ENCODE measurements around the gene POLR2I.

Gene POLR2I

GRCh38 chr19:36115453-36116343 lies 1.0 kb upstream of the POLR2I start, which contains the start of gene TBCB:
Gene TBCB, plus strand, starts transcription at chr19:36115468. Its CDS starts 93 bp downstream, at chr19:36115561.
- DNase-seq (peak; percentile 89), ATAC-seq (peak; percentile 59)
- Mint-ChIP-seq H3K9me3 (no peaks in the 10 kb centered on the region), H3K4me1 (peaks cover 40% of the 10 kb centered on the region), H3K27ac (peak within 1 kb of the TSS; percentile 99), H3K4me3 (peak within 1 kb of the TSS; percentile 95), H3K27me3 (peaks cover 5% of the 10 kb centered on the region), H3K36me3 (ENCODE audit: low read depth) (peaks cover 30% of the 10 kb centered on the region)

- DNase-seq (no peak), ATAC-seq (no peak)
- Mint-ChIP-seq H3K4me1 (peaks cover 40% of the 10 kb centered on the region), H3K4me3 (peak overlapping the region; percentile 95), H3K27me3 (peaks cover 5% of the 10 kb centered on the region), H3K27ac (peak overlapping the region; percentile 99), H3K36me3 (ENCODE audit: low read depth) (peaks cover 30% of the 10 kb centered on the region), H3K9me3 (no peaks in the 10 kb centered on the region)
Observed at GRCh38 chr19:36113894-36114720, 568 bp downstream of the POLR2I start.

GRCh38 chr19:36113425-36113824 lies 1.2 kb downstream of the POLR2I start:
- H3K36me3 Mint-ChIP-seq (ENCODE audit: low read depth), result peaks cover 27% of the 10 kb centered on the region
- peak overlapping the region; percentile 99 for H3K27ac Mint-ChIP-seq

GRCh38 chr19:36112678-36113077 lies 2.0 kb downstream of the POLR2I start:
- DNase-seq, result no peak
- Mint-ChIP-seq H3K4me1 (peaks cover 35% of the 10 kb centered on the region), H3K36me3 (ENCODE audit: low read depth) (peaks cover 25% of the 10 kb centered on the region), H3K27ac (peak overlapping the region; percentile 25), H3K9me3 (no peaks in the 10 kb centered on the region), H3K27me3 (peaks cover 5% of the 10 kb centered on the region), H3K4me3 (peak overlapping the region; percentile 95)
- no peak for ATAC-seq

More at GRCh38 chr19:36113425-36113824, 1.2 kb downstream of the POLR2I start:
- Mint-ChIP-seq H3K4me3 (peak overlapping the region; percentile 95), H3K9me3 (no peaks in the 10 kb centered on the region), H3K27me3 (peaks cover 5% of the 10 kb centered on the region), H3K4me1 (peaks cover 40% of the 10 kb centered on the region)
- no peak for DNase-seq
- ATAC-seq, result no peak

- no peak overlapping the region for H3K4me3 Mint-ChIP-seq
Observed at GRCh38 chr19:36111200-36111539, 3.5 kb downstream of the POLR2I start.

GRCh38 chr19:36110487-36111199 lies 4.0 kb downstream of the POLR2I start, which contains the start of gene OVOL3:
Gene OVOL3, plus strand, starts transcription at chr19:36111143. Its CDS starts 60 bp downstream, at chr19:36111203.
- H3K36me3 Mint-ChIP-seq (ENCODE audit: low read depth), result peaks cover 21% of the 10 kb centered on the region
- H3K27me3 Mint-ChIP-seq, result peaks cover 5% of the 10 kb centered on the region
- DNase-seq (no peak), ATAC-seq (no peak)
- no peak within 1 kb of the TSS for H3K27ac Mint-ChIP-seq
- no peak within 1 kb of the TSS for H3K4me3 Mint-ChIP-seq
- no peaks in the 10 kb centered on the region for H3K9me3 Mint-ChIP-seq
- H3K4me1 Mint-ChIP-seq, result peaks cover 21% of the 10 kb centered on the region

More at GRCh38 chr19:36111200-36111539, 3.5 kb downstream of the POLR2I start:
- no peak for ATAC-seq
- H3K9me3 Mint-ChIP-seq, result no peaks in the 10 kb centered on the region
- no peak for DNase-seq
- H3K27ac Mint-ChIP-seq, result no peak overlapping the region
- peaks cover 21% of the 10 kb centered on the region for H3K36me3 Mint-ChIP-seq (ENCODE audit: low read depth)
- H3K4me1 Mint-ChIP-seq, result peaks cover 25% of the 10 kb centered on the region
- H3K27me3 Mint-ChIP-seq, result peaks cover 5% of the 10 kb centered on the region

- Mint-ChIP-seq H3K9me3 (no peaks in the 10 kb centered on the region), H3K27me3 (no peaks in the 10 kb centered on the region), H3K4me1 (peaks cover 7% of the 10 kb centered on the region), H3K36me3 (ENCODE audit: low read depth) (peaks cover 12% of the 10 kb centered on the region), H3K27ac (no peak overlapping the region), H3K4me3 (no peak overlapping the region)
- DNase-seq (no peak), ATAC-seq (no peak)
Observed at GRCh38 chr19:36108684-36109083, 6.0 kb downstream of the POLR2I start.

- no peaks in the 10 kb centered on the region for H3K27me3 Mint-ChIP-seq
- H3K4me3 Mint-ChIP-seq, result no peak overlapping the region
- peaks cover 2% of the 10 kb centered on the region for H3K36me3 Mint-ChIP-seq (ENCODE audit: low read depth)
- H3K27ac Mint-ChIP-seq, result no peak overlapping the region
- no peak for ATAC-seq
- no peaks in the 10 kb centered on the region for H3K9me3 Mint-ChIP-seq
- no peaks in the 10 kb centered on the region for H3K4me1 Mint-ChIP-seq
- no peak for DNase-seq
Observed at GRCh38 chr19:36106991-36107390, 7.7 kb downstream of the POLR2I start.

GRCh38 chr19:36106441-36106840 lies 8.2 kb downstream of the POLR2I start:
- Mint-ChIP-seq H3K27me3 (no peaks in the 10 kb centered on the region), H3K27ac (no peak overlapping the region), H3K4me1 (no peaks in the 10 kb centered on the region), H3K36me3 (ENCODE audit: low read depth) (peaks cover 2% of the 10 kb centered on the region), H3K9me3 (no peaks in the 10 kb centered on the region), H3K4me3 (no peak overlapping the region)
- DNase-seq (no peak), ATAC-seq (no peak)

- H3K36me3 Mint-ChIP-seq (ENCODE audit: low read depth), result peaks cover 2% of the 10 kb centered on the region
- ATAC-seq (no peak), DNase-seq (no peak)
- no peak overlapping the region for H3K27ac Mint-ChIP-seq
- no peaks in the 10 kb centered on the region for H3K27me3 Mint-ChIP-seq
- no peaks in the 10 kb centered on the region for H3K4me1 Mint-ChIP-seq
- H3K4me3 Mint-ChIP-seq, result no peak overlapping the region
- H3K9me3 Mint-ChIP-seq, result no peaks in the 10 kb centered on the region
Observed at GRCh38 chr19:36103842-36104552, 10.7 kb downstream of the POLR2I start.

GRCh38 chr19:36103040-36103626 lies 11.5 kb downstream of the POLR2I start:
- no peak for DNase-seq
- H3K4me3 Mint-ChIP-seq, result no peak overlapping the region
- peaks cover 7% of the 10 kb centered on the region for H3K36me3 Mint-ChIP-seq (ENCODE audit: low read depth)
- ATAC-seq, result no peak
- no peaks in the 10 kb centered on the region for H3K27me3 Mint-ChIP-seq
- H3K27ac Mint-ChIP-seq, result no peak overlapping the region
- no peaks in the 10 kb centered on the region for H3K4me1 Mint-ChIP-seq
- H3K9me3 Mint-ChIP-seq, result no peaks in the 10 kb centered on the region

- Mint-ChIP-seq H3K27ac (no peak overlapping the region), H3K9me3 (no peaks in the 10 kb centered on the region), H3K4me3 (no peak overlapping the region), H3K4me1 (no peaks in the 10 kb centered on the region), H3K36me3 (ENCODE audit: low read depth) (peaks cover 11% of the 10 kb centered on the region), H3K27me3 (no peaks in the 10 kb centered on the region)
- no peak for DNase-seq
- no peak for ATAC-seq
Observed at GRCh38 chr19:36101550-36102327, 12.9 kb downstream of the POLR2I start.

GRCh38 chr19:36100476-36100875 lies 14.2 kb downstream of the POLR2I start:
- ATAC-seq (no peak), DNase-seq (no peak)
- H3K9me3 Mint-ChIP-seq, result no peaks in the 10 kb centered on the region
- no peaks in the 10 kb centered on the region for H3K27me3 Mint-ChIP-seq
- H3K4me3 Mint-ChIP-seq, result no peak overlapping the region
- H3K36me3 Mint-ChIP-seq (ENCODE audit: low read depth), result peaks cover 13% of the 10 kb centered on the region
- no peak overlapping the region for H3K27ac Mint-ChIP-seq
- H3K4me1 Mint-ChIP-seq, result no peaks in the 10 kb centered on the region

Measured in activated naive CD8-positive, alpha-beta T cell treated with anti-CD3 and anti-CD28 coated beads, Interleukin-2, amount 50 U/mL, for 24 hours (primary cell).